ENCODE data around the gene ZFX.

The ZFX gene

GRCh38 chrX:24208496-24209240 lies 59.1 kb downstream of the ZFX start:
- DNase-seq, result no peak
- peaks cover 16% of the 10 kb centered on the region for H3K36me3 ChIP-seq
- TF ChIP-seq CTCF (IDR thresholded peaks at IDR 0.05; ENCODE audit: low read depth, low read length), result no peak
- H3K4me1 ChIP-seq, result no peaks in the 10 kb centered on the region
- H3K4me3 ChIP-seq (ENCODE audit: low read depth, low read length), result no peak overlapping the region
- no peaks in the 10 kb centered on the region for H3K27me3 ChIP-seq
- H3K9me3 ChIP-seq, result no peaks in the 10 kb centered on the region

- TF ChIP-seq CTCF (IDR thresholded peaks at IDR 0.05; ENCODE audit: low read depth, low read length), result no peak
- H3K36me3 ChIP-seq, result peaks cover 16% of the 10 kb centered on the region
Measured at GRCh38 chrX:24210190-24210589, 60.7 kb downstream of the ZFX start.

GRCh38 chrX:24214568-24214967 lies 65.0 kb downstream of the ZFX start:
- Histone ChIP-seq H3K27me3 (no peaks in the 10 kb centered on the region), H3K9me3 (no peaks in the 10 kb centered on the region), H3K4me3 (ENCODE audit: low read depth, low read length) (no peak overlapping the region), H3K4me1 (no peaks in the 10 kb centered on the region), H3K36me3 (peaks cover 7% of the 10 kb centered on the region)
- DNase-seq, result no peak
- TF ChIP-seq CTCF (IDR thresholded peaks at IDR 0.05; ENCODE audit: low read depth, low read length), result no peak

More at GRCh38 chrX:24210190-24210589, 60.7 kb downstream of the ZFX start:
- Histone ChIP-seq H3K4me3 (ENCODE audit: low read depth, low read length) (no peak overlapping the region), H3K27me3 (no peaks in the 10 kb centered on the region), H3K4me1 (no peaks in the 10 kb centered on the region), H3K9me3 (no peaks in the 10 kb centered on the region)
- no peak for DNase-seq

- H3K36me3 ChIP-seq, result peaks cover 3% of the 10 kb centered on the region
- H3K4me3 ChIP-seq (ENCODE audit: low read depth, low read length), result no peak overlapping the region
- no peak for DNase-seq
Measured at GRCh38 chrX:24215272-24215671, 65.7 kb downstream of the ZFX start.

GRCh38 chrX:24216037-24216436 lies 66.5 kb downstream of the ZFX start:
- H3K4me3 ChIP-seq (ENCODE audit: low read depth, low read length), result no peak overlapping the region
- no peaks in the 10 kb centered on the region; the same call in 1 of the 2 replicates for H3K36me3 ChIP-seq
- DNase-seq, result no peak
- H3K9me3 ChIP-seq, result no peaks in the 10 kb centered on the region
- H3K4me1 ChIP-seq, result no peaks in the 10 kb centered on the region
- H3K27me3 ChIP-seq, result no peaks in the 10 kb centered on the region
- TF ChIP-seq CTCF (IDR thresholded peaks at IDR 0.05; ENCODE audit: low read depth, low read length), result no peak

More at GRCh38 chrX:24215272-24215671, 65.7 kb downstream of the ZFX start:
- no peaks in the 10 kb centered on the region for H3K4me1 ChIP-seq
- no peaks in the 10 kb centered on the region for H3K9me3 ChIP-seq
- TF ChIP-seq CTCF (IDR thresholded peaks at IDR 0.05; ENCODE audit: low read depth, low read length), result no peak
- H3K27me3 ChIP-seq, result no peaks in the 10 kb centered on the region

DNA sequence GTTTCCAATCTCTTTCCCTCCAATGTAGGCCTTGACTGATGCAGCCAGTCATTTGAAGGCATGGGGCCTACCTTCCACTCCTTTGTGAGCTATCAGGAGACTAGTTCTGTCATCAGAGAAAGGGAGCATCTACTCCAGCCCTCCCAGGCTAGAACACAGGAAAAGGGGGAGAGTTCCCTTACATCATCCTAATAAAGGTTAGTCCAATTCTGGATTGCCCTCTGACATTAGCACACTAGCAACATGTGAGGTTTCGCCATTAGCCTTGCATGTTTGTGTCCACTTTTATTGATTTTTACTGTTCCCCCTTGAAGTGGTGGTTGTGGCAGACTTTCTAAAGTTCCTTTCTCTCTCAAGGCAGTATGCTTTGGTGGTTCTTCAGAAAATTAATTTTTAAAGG lies 67.3 kb downstream of the ZFX start:
- Histone ChIP-seq H3K4me3 (ENCODE audit: low read depth, low read length) (no peak overlapping the region), H3K36me3 (no peaks in the 10 kb centered on the region; the same call in 1 of the 2 replicates), H3K27me3 (no peaks in the 10 kb centered on the region), H3K9me3 (no peaks in the 10 kb centered on the region), H3K4me1 (no peaks in the 10 kb centered on the region)
- no peak for DNase-seq
- TF ChIP-seq CTCF (IDR thresholded peaks at IDR 0.05; ENCODE audit: low read depth, low read length), result no peak

Data from BE2C (cell line).